ENCODE results near the gene TTC14.
"Not testable (repeated sequence)": the region's sequence is repeated elsewhere in the genome, so short reads cannot be mapped to it uniquely, and the experiment has no call there.

TTC14 gene

GRCh38 chr3:180601688-180602666, at the start of gene TTC14:
Gene TTC14, plus strand, starts transcription at chr3:180602163. Its CDS starts 99 bp downstream, at chr3:180602262.
- DNase-seq: peak; percentile 95
- Mint-ChIP-seq H3K27ac (peak within 1 kb of the TSS; percentile 95), H3K4me1 (peaks cover 31% of the 10 kb centered on the region), H3K36me3 (peaks cover 30% of the 10 kb centered on the region), H3K4me3 (peak within 1 kb of the TSS; percentile 87), H3K27me3 (peaks cover 12% of the 10 kb centered on the region), H3K9me3 (peaks cover 2% of the 10 kb centered on the region)
- CTCF ChIA-PET: interaction anchor here (0.6 kb wide), 1 partner anchor 673 kb away, joined by 6 read pairs; no protein-coding TSS in a partner anchor

- no peaks in the 10 kb centered on the region for H3K36me3 Mint-ChIP-seq
- no peak overlapping the region for H3K4me3 Mint-ChIP-seq
- no peak for DNase-seq
- H3K27me3 Mint-ChIP-seq: no peaks in the 10 kb centered on the region
- CTCF ChIA-PET: no interaction called here
- H3K4me1 Mint-ChIP-seq: no peaks in the 10 kb centered on the region
- no peak overlapping the region for H3K27ac Mint-ChIP-seq
- peaks cover 3% of the 10 kb centered on the region for H3K9me3 Mint-ChIP-seq
Observed at GRCh38 chr3:180563406-180563805, 38.6 kb upstream of the TTC14 start.

- no peak overlapping the region for H3K4me3 Mint-ChIP-seq
- H3K4me1 Mint-ChIP-seq: no peaks in the 10 kb centered on the region
- H3K27me3 Mint-ChIP-seq: no peaks in the 10 kb centered on the region
- no peak for DNase-seq
- CTCF ChIA-PET: no interaction called here
- H3K9me3 Mint-ChIP-seq: peaks cover under 1% of the 10 kb centered on the region
- no peaks in the 10 kb centered on the region for H3K36me3 Mint-ChIP-seq
- H3K27ac Mint-ChIP-seq: no peak overlapping the region
Observed at GRCh38 chr3:180564676-180565075, 37.3 kb upstream of the TTC14 start.

GRCh38 chr3:180570238-180570637, 31.7 kb upstream of the TTC14 start:
- H3K36me3 Mint-ChIP-seq: no peaks in the 10 kb centered on the region

GRCh38 chr3:180571831-180572598, 29.9 kb upstream of the TTC14 start:
- DNase-seq: no peak
- no peaks in the 10 kb centered on the region for H3K9me3 Mint-ChIP-seq
- H3K4me1 Mint-ChIP-seq: no peaks in the 10 kb centered on the region
- H3K27ac Mint-ChIP-seq: no peak overlapping the region
- CTCF ChIA-PET: no interaction called here
- H3K36me3 Mint-ChIP-seq: no peaks in the 10 kb centered on the region
- no peak overlapping the region for H3K4me3 Mint-ChIP-seq
- H3K27me3 Mint-ChIP-seq: no peaks in the 10 kb centered on the region

More at GRCh38 chr3:180570238-180570637, 31.7 kb upstream of the TTC14 start:
- Mint-ChIP-seq H3K27me3 (no peaks in the 10 kb centered on the region), H3K9me3 (no peaks in the 10 kb centered on the region), H3K4me3 (no peak overlapping the region), H3K27ac (no peak overlapping the region), H3K4me1 (no peaks in the 10 kb centered on the region)
- no peak for DNase-seq
- CTCF ChIA-PET: no interaction called here

- Mint-ChIP-seq H3K36me3 (no peaks in the 10 kb centered on the region), H3K4me3 (no peak overlapping the region), H3K27me3 (no peaks in the 10 kb centered on the region), H3K9me3 (no peaks in the 10 kb centered on the region), H3K4me1 (no peaks in the 10 kb centered on the region), H3K27ac (no peak overlapping the region)
- CTCF ChIA-PET: no interaction called here
- DNase-seq: no peak
Observed at GRCh38 chr3:180575571-180575970, 26.4 kb upstream of the TTC14 start.

- Mint-ChIP-seq H3K4me1 (no peaks in the 10 kb centered on the region), H3K27me3 (no peaks in the 10 kb centered on the region), H3K9me3 (no peaks in the 10 kb centered on the region), H3K27ac (no peak overlapping the region), H3K36me3 (no peaks in the 10 kb centered on the region), H3K4me3 (no peak overlapping the region)
- CTCF ChIA-PET: no interaction called here
- no peak for DNase-seq
Observed at GRCh38 chr3:180580934-180581333, 21.0 kb upstream of the TTC14 start.

- Mint-ChIP-seq H3K27ac (no peak overlapping the region), H3K9me3 (no peaks in the 10 kb centered on the region), H3K4me1 (no peaks in the 10 kb centered on the region), H3K27me3 (no peaks in the 10 kb centered on the region), H3K4me3 (no peak overlapping the region), H3K36me3 (no peaks in the 10 kb centered on the region)
- CTCF ChIA-PET: no interaction called here
- no peak for DNase-seq
Observed at GRCh38 chr3:180590396-180590795, 11.6 kb upstream of the TTC14 start.

- H3K9me3 Mint-ChIP-seq, DNase-seq, H3K27ac Mint-ChIP-seq, H3K36me3 Mint-ChIP-seq, H3K4me3 Mint-ChIP-seq, CTCF ChIA-PET, H3K4me1 Mint-ChIP-seq, H3K27me3 Mint-ChIP-seq: not testable (repeated sequence)
Observed at GRCh38 chr3:180593631-180594030, 8.3 kb upstream of the TTC14 start.

GRCh38 chr3:180594631-180595558, 7.1 kb upstream of the TTC14 start:
- H3K4me3 Mint-ChIP-seq: no peak overlapping the region
- no peak for DNase-seq
- no peaks in the 10 kb centered on the region for H3K4me1 Mint-ChIP-seq
- no peaks in the 10 kb centered on the region for H3K9me3 Mint-ChIP-seq
- no peak overlapping the region for H3K27ac Mint-ChIP-seq
- CTCF ChIA-PET: interaction anchor here (0.9 to 1.6 kb wide), 3 partner anchors 9 to 666 kb away, joined by 3 to 5 read pairs (median 3); no protein-coding TSS in a partner anchor
- peaks cover 7% of the 10 kb centered on the region for H3K27me3 Mint-ChIP-seq
- H3K36me3 Mint-ChIP-seq: no peaks in the 10 kb centered on the region

- CTCF ChIA-PET: interaction anchor here (0.9 to 1.6 kb wide), 3 partner anchors 9 to 667 kb away, joined by 3 to 5 read pairs (median 3); no protein-coding TSS in a partner anchor
- peaks cover 8% of the 10 kb centered on the region for H3K27me3 Mint-ChIP-seq
Observed at GRCh38 chr3:180595559-180595935, 6.4 kb upstream of the TTC14 start.

GRCh38 chr3:180600473-180600872, 1.5 kb upstream of the TTC14 start:
- CTCF ChIA-PET: interaction anchor here (0.9 kb wide), 1 partner anchor 9 kb away, joined by 3 read pairs; no protein-coding TSS in a partner anchor
- peaks cover 31% of the 10 kb centered on the region for H3K4me1 Mint-ChIP-seq
- peaks cover 22% of the 10 kb centered on the region for H3K36me3 Mint-ChIP-seq
- DNase-seq: no peak
- H3K9me3 Mint-ChIP-seq: peaks cover 2% of the 10 kb centered on the region
- peaks cover 12% of the 10 kb centered on the region for H3K27me3 Mint-ChIP-seq
- peak overlapping the region; percentile 87 for H3K4me3 Mint-ChIP-seq
- H3K27ac Mint-ChIP-seq: no peak overlapping the region

More at GRCh38 chr3:180595559-180595935, 6.4 kb upstream of the TTC14 start:
- no peaks in the 10 kb centered on the region for H3K9me3 Mint-ChIP-seq
- H3K4me3 Mint-ChIP-seq: no peak overlapping the region
- H3K36me3 Mint-ChIP-seq: no peaks in the 10 kb centered on the region
- DNase-seq: no peak
- H3K4me1 Mint-ChIP-seq: no peaks in the 10 kb centered on the region
- H3K27ac Mint-ChIP-seq: no peak overlapping the region

GRCh38 chr3:180611006-180611405, 9.0 kb downstream of the TTC14 start:
- Mint-ChIP-seq H3K4me1 (no peaks in the 10 kb centered on the region), H3K9me3 (no peaks in the 10 kb centered on the region), H3K4me3 (no peak overlapping the region), H3K36me3 (peaks cover 47% of the 10 kb centered on the region), H3K27me3 (no peaks in the 10 kb centered on the region), H3K27ac (no peak overlapping the region)
- DNase-seq: no peak
- CTCF ChIA-PET: no interaction called here

- DNase-seq: no peak
- no peaks in the 10 kb centered on the region for H3K27me3 Mint-ChIP-seq
- H3K27ac Mint-ChIP-seq: no peak overlapping the region
- CTCF ChIA-PET: no interaction called here
- no peaks in the 10 kb centered on the region for H3K4me1 Mint-ChIP-seq
- H3K4me3 Mint-ChIP-seq: no peak overlapping the region
- peaks cover 43% of the 10 kb centered on the region for H3K36me3 Mint-ChIP-seq
- H3K9me3 Mint-ChIP-seq: no peaks in the 10 kb centered on the region
Observed at GRCh38 chr3:180612364-180612763, 10.4 kb downstream of the TTC14 start.

Data from activated naive CD4-positive, alpha-beta T cell treated with anti-CD3 and anti-CD28 coated beads, Interleukin-2, amount 10 ng/mL, durations not matched to agents 7 days and 5 days (primary cell).